ENCODE results near the gene USP17L19.
"Not testable (repeated sequence)": the region's sequence is repeated elsewhere in the genome, so short reads cannot be mapped to it uniquely, and the experiment has no call there.

The USP17L19 gene

GRCh38 chr4:9253078-9253477 lies at the start of gene USP17L19:
Gene USP17L19, plus strand, starts transcription at chr4:9253378. Its CDS starts 0 bp downstream, at chr4:9253378.
- in situ Hi-C loops (cut with MboI; ENCODE audit: low sequenced_read_pairs), result not testable (repeated sequence)

- in situ Hi-C loops (cut with MboI; ENCODE audit: low sequenced_read_pairs), result not testable (repeated sequence)
Measured at GRCh38 chr4:9210357-9210756, 42.8 kb upstream of the USP17L19 start, which contains the start of gene USP17L10. Gene USP17L10, plus strand, starts transcription at chr4:9210657. Its CDS starts 0 bp downstream, at chr4:9210657.

- in situ Hi-C loops (cut with MboI; ENCODE audit: low sequenced_read_pairs), result not testable (repeated sequence)
Measured at GRCh38 chr4:9214701-9215100, 38.5 kb upstream of the USP17L19 start.

- in situ Hi-C loops (cut with MboI; ENCODE audit: low sequenced_read_pairs), result not testable (repeated sequence)
Measured at GRCh38 chr4:9215105-9215504, 38.1 kb upstream of the USP17L19 start, which contains the start of gene USP17L11. Gene USP17L11, plus strand, starts transcription at chr4:9215405. Its CDS starts 0 bp downstream, at chr4:9215405.

- in situ Hi-C loops (cut with MboI; ENCODE audit: low sequenced_read_pairs), result not testable (repeated sequence)
Measured at GRCh38 chr4:9219852-9220251, 33.3 kb upstream of the USP17L19 start, which contains the start of gene USP17L12. Gene USP17L12, plus strand, starts transcription at chr4:9220152. Its CDS starts 0 bp downstream, at chr4:9220152.

GRCh38 chr4:9224596-9224995 lies 28.6 kb upstream of the USP17L19 start, which contains the start of gene USP17L13:
Gene USP17L13, plus strand, starts transcription at chr4:9224896. Its CDS starts 0 bp downstream, at chr4:9224896.
- in situ Hi-C loops (cut with MboI; ENCODE audit: low sequenced_read_pairs), result not testable (repeated sequence)

GRCh38 chr4:9230249-9230648 lies 22.9 kb upstream of the USP17L19 start:
- in situ Hi-C loops (cut with MboI; ENCODE audit: low sequenced_read_pairs), result not testable (repeated sequence)

GRCh38 chr4:9234085-9234484 lies 19.1 kb upstream of the USP17L19 start, which contains the start of gene USP17L15:
Gene USP17L15, plus strand, starts transcription at chr4:9234385. Its CDS starts 0 bp downstream, at chr4:9234385.
- in situ Hi-C loops (cut with MboI; ENCODE audit: low sequenced_read_pairs), result not testable (repeated sequence)

GRCh38 chr4:9238461-9238860 lies 14.7 kb upstream of the USP17L19 start:
- in situ Hi-C loops (cut with MboI; ENCODE audit: low sequenced_read_pairs), result not testable (repeated sequence)

GRCh38 chr4:9243579-9243978 lies 9.6 kb upstream of the USP17L19 start, which contains the start of gene USP17L17:
Gene USP17L17, plus strand, starts transcription at chr4:9243879. Its CDS starts 0 bp downstream, at chr4:9243879.
- in situ Hi-C loops (cut with MboI; ENCODE audit: low sequenced_read_pairs), result not testable (repeated sequence)

GRCh38 chr4:9247953-9248680 lies 5.1 kb upstream of the USP17L19 start, which contains the start of gene USP17L18:
Gene USP17L18, plus strand, starts transcription at chr4:9248630. Its CDS starts 0 bp downstream, at chr4:9248630.
- in situ Hi-C loops (cut with MboI; ENCODE audit: low sequenced_read_pairs), result not testable (repeated sequence)

GRCh38 chr4:9257824-9258223 lies 4.6 kb downstream of the USP17L19 start, which contains the start of gene USP17L20:
Gene USP17L20, plus strand, starts transcription at chr4:9258124. Its CDS starts 0 bp downstream, at chr4:9258124.
- in situ Hi-C loops (cut with MboI; ENCODE audit: low sequenced_read_pairs), result not testable (repeated sequence)

GRCh38 chr4:9262572-9262971 lies 9.4 kb downstream of the USP17L19 start, which contains the start of gene USP17L21:
Gene USP17L21, plus strand, starts transcription at chr4:9262872. Its CDS starts 0 bp downstream, at chr4:9262872.
- in situ Hi-C loops (cut with MboI; ENCODE audit: low sequenced_read_pairs), result not testable (repeated sequence)

- in situ Hi-C loops (cut with MboI; ENCODE audit: low sequenced_read_pairs), result not testable (repeated sequence)
Measured at GRCh38 chr4:9267319-9267718, 14.1 kb downstream of the USP17L19 start, which contains the start of gene USP17L22. Gene USP17L22, plus strand, starts transcription at chr4:9267619. Its CDS starts 0 bp downstream, at chr4:9267619.

- in situ Hi-C loops (cut with MboI; ENCODE audit: low sequenced_read_pairs), result not testable (repeated sequence)
Measured at GRCh38 chr4:9271719-9272118, 18.5 kb downstream of the USP17L19 start.

Measured in HL-60/S4 treated with phorbol 12-myristate 13-acetate at 8.2 ng/mL for 4 days and 3 days (cell line).